ENCODE data around the gene TAOK1.

- TF ChIP-seq EZH2 (IDR thresholded peaks at IDR 0.05; ENCODE audit: borderline replicate concordance, insufficient read depth, low read depth, low read length, poor library complexity, severe bottlenecking) (no peak), CTCF (IDR thresholded peaks at IDR 0.05) (no peak)
These were observed 179.2 kb downstream of the TAOK1 start for GRCh38 chr17:29569245-29569950.

All from B cell (primary cell).